PC-9 (cell line): ENCODE results near the gene TYW3.

ENCODE experiments used
- CTCF ChIP-seq: fragments of 200-600 bp; sonication (generic); conservative IDR thresholded peaks from 2 replicates; pipeline ENCODE4 v1.6.1; 2017; ENCODE audit warnings: mixed run types, antibody characterized with exemption, mild to moderate bottlenecking, moderate library complexity
- EZH2 ChIP-seq: fragments of 200-600 bp; sonication (generic); IDR thresholded peaks from 2 replicates; pipeline ENCODE4 v1.8.0; 2017; ENCODE audit warnings: antibody characterized with exemption, low read depth

DNA sequence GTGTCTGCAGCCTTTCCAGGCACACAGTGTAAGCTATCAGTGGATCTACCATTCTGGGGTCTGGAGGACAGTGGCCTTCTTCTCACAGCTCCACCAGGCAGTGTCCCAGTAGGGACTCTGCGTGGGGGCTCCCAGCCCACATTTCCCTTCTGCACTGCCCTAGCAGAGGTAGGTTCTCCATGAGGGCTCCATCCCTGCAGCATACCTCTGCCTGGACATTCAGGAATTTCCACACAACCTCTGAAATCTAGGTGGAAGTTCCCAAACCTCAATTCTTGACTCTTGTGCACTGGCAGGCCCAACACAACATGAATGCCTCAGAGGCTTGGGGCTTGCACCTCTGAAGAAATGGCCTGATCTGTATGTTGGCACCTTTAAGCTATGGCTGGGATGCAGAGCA lies 6.9 kb upstream of the TYW3 start:
- TF ChIP-seq CTCF (no peak), EZH2 (no peak)
